GM13977 (cell line): Measurements from ENCODE around the gene UNC13C.

Source experiments
- DNase-seq: peaks from one replicate; pipeline ENCODE4 v3.0.0; 2012; ENCODE audit warnings: low spot score
- in situ Hi-C: fragments of 300-500 bp; cut with MboI; formaldehyde crosslinking; loops from one replicate; pipeline ENCODE4 v1.12.0; 2022; ENCODE audit warnings: low sequenced_read_pairs, low pct_unique_long_range_greater_than_20kb, mixed read lengths, inconsistent platforms; ENCODE audit not compliant: unreplicated experiment
- TF ChIP-seq, protein P1 (sequence below): IDR thresholded peaks from 2 replicates; pipeline ENCODE4 v1.5.1; 2012; ENCODE audit warnings: mild to moderate bottlenecking, control low read depth; ENCODE audit not compliant: insufficient read depth; ENCODE audit errors: extremely low read depth, missing control alignments

UNC13C gene

GRCh38 chr15:54033869-54034458, 55.7 kb downstream of the UNC13C start:
- DNase-seq: no peak
- TF ChIP-seq, protein P1, sequence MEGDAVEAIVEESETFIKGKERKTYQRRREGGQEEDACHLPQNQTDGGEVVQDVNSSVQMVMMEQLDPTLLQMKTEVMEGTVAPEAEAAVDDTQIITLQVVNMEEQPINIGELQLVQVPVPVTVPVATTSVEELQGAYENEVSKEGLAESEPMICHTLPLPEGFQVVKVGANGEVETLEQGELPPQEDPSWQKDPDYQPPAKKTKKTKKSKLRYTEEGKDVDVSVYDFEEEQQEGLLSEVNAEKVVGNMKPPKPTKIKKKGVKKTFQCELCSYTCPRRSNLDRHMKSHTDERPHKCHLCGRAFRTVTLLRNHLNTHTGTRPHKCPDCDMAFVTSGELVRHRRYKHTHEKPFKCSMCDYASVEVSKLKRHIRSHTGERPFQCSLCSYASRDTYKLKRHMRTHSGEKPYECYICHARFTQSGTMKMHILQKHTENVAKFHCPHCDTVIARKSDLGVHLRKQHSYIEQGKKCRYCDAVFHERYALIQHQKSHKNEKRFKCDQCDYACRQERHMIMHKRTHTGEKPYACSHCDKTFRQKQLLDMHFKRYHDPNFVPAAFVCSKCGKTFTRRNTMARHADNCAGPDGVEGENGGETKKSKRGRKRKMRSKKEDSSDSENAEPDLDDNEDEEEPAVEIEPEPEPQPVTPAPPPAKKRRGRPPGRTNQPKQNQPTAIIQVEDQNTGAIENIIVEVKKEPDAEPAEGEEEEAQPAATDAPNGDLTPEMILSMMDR: no peak
- in situ Hi-C loops: no loop called here

- DNase-seq: no peak
- TF ChIP-seq, protein P1: no peak
- in situ Hi-C loops: no loop called here
These were observed 57.4 kb downstream of the UNC13C start for GRCh38 chr15:54035616-54036015.

DNA sequence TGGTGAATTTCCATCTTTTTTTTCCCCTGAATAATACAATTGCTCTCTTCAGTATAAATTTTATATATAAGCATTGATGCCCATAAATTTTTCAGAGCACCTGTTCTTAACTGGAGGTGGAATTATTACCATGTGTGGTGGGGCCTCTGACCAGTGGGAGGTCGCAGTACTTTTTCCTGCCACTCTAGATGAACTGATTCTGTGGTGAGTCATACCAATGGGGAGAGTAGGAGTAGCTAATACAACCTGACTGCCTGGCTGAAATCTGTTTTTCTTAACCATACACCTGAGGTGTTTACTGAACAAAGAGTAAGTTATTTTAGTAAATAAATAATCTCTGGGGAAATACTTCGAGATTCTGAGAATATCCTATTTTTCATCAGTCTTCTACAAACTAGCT, 67.2 kb downstream of the UNC13C start:
- TF ChIP-seq, protein P1: no peak
- DNase-seq: no peak
- in situ Hi-C loops: no loop called here

DNA sequence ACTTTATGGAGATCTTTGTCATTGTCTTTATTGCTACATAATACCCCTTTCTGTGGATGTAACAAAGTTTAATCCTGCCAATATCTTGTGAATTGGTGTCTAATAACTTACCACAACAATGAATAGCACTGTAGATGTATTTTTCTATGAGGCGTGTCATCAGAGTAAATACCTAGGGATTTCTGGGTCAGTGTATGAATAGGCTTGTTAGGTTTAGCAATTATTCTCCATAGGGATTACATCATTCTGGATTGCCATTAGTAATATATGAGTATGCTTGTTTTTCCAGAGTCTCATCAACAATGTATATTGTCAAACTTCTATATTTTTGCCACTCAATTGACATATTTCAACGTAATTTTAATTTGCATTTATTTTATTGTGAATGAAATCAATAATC, 67.9 kb downstream of the UNC13C start:
- in situ Hi-C loops: no loop called here
- TF ChIP-seq, protein P1: no peak

GRCh38 chr15:54064365-54064764, 86.1 kb downstream of the UNC13C start:
- in situ Hi-C loops: no loop called here
- DNase-seq: no peak
- TF ChIP-seq, protein P1: no peak

More for the DNA sequence above, 67.9 kb downstream of the UNC13C start:
- no peak for DNase-seq

GRCh38 chr15:54066403-54066802, 88.2 kb downstream of the UNC13C start:
- in situ Hi-C loops: no loop called here
- DNase-seq: no peak
- TF ChIP-seq, protein P1: no peak
